Measurements from ENCODE around the gene KRT74. TPM values are rescaled to one million over a fixed set of nuclear protein-coding genes. Genes with fewer than 3 reads are reported as not detected.

The KRT74 gene
- total and polyA plus RNA-seq, 2 of the 8 experiments (the other 6 are each of a cell fraction or from before 2014, with no cell fraction given): not detected

DNA sequence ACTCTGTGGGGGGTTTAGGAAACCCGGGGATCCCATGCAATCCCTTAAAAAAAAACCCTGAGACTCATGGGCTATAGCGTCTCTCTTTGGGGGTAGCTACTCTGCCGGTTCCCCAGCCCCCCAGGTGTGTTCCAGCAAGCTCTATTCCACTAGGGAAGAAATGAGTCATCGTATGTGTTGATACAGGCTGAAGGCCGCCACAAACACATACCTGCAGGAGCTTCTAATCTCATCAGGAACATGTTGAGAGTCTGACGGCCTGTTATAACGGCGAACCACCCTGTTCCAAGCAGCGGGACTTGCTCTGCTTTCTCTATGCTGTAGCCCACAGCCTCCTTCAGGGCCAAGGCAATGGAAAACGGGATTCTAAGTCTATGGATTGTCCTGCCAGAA is 52.5 kb downstream of the KRT74 start:
- Histone ChIP-seq H3K9me3 (ENCODE audit: insufficient read depth in 2 of 2, low read depth in 1 of 2, low read length in 1 of 2) (no peaks in the 10 kb centered on the region; a peak in 1 of 4 replicates), H2BK15ac (ENCODE audit: low read length) (no peak overlapping the region), H4K5ac (ENCODE audit: insufficient read length, low read depth, low read length) (no peak overlapping the region), H2BK12ac (ENCODE audit: low read depth, low read length) (no peak overlapping the region), H3K36me3 (ENCODE audit: control insufficient read depth in 2 of 4, insufficient read depth in 4 of 4, low read length in 3 of 4) (no peaks in the 10 kb centered on the region), H3K79me2 (ENCODE audit: control insufficient read depth in 1 of 2, insufficient read depth in 2 of 2, low read length in 2 of 2) (no peaks in the 10 kb centered on the region), H3K56ac (replicated peaks; ENCODE audit: insufficient read length, low read depth, low read length) (no peak overlapping the region), H3K14ac (ENCODE audit: insufficient read length) (no peak overlapping the region), H3K27me3 (replicated peaks in 1 of 4; ENCODE audit: control insufficient read depth in 3 of 4, extremely low read depth in 1 of 4, insufficient read depth in 3 of 4, low read length in 3 of 4) (no peaks in the 10 kb centered on the region; a peak in 1 of 7 replicates), H2BK20ac (ENCODE audit: low read length) (no peak overlapping the region), H3K27ac (ENCODE audit: low read depth, low read length) (no peak overlapping the region), H3K23me2 (ENCODE audit: low read depth, low read length) (no peaks in the 10 kb centered on the region), H2AFZ (ENCODE audit: low read length) (no peak overlapping the region), H2BK120ac (replicated peaks; ENCODE audit: low read depth, low read length) (no peak overlapping the region), H4K20me1 (replicated peaks in 1 of 2; ENCODE audit: control insufficient read depth in 1 of 2, insufficient read depth in 2 of 2, low read length in 2 of 2) (no peaks in the 10 kb centered on the region), H2BK5ac (ENCODE audit: low read depth, low read length) (no peak overlapping the region), H3K4ac (replicated peaks; ENCODE audit: insufficient read length, low read depth, low read length) (no peak overlapping the region), H4K8ac (ENCODE audit: extremely low read depth, insufficient read depth, low read length) (no peak overlapping the region), H3K23ac (ENCODE audit: insufficient read length) (no peak overlapping the region), H3K18ac (ENCODE audit: extremely low read depth, low read length) (no peak overlapping the region), H3K79me1 (ENCODE audit: low read depth, low read length) (no peaks in the 10 kb centered on the region), H3K4me3 (ENCODE audit: extremely low read depth in 1 of 4, insufficient read depth in 2 of 4, low read depth in 3 of 4, low read length in 4 of 4) (no peak overlapping the region), H3K9ac (replicated peaks in 1 of 4; ENCODE audit: extremely low read depth in 1 of 4, low read depth in 3 of 4, low read length in 3 of 4) (no peak overlapping the region), H3K4me1 (replicated peaks in 1 of 4; ENCODE audit: control insufficient read depth in 3 of 4, insufficient read depth in 4 of 4, low read length in 3 of 4) (peaks cover 0 to 1% (median 0%) of the 10 kb centered on the region in 4 experiments; a peak in 1 of 7 replicates), H4K91ac (replicated peaks; ENCODE audit: insufficient read length, low read length) (no peak overlapping the region), H2AK5ac (ENCODE audit: low read depth, low read length) (no peak overlapping the region), H3K4me2 (ENCODE audit: insufficient read depth in 1 of 2, low read depth in 2 of 2, low read length in 2 of 2) (no peak overlapping the region)
- DNase-seq (ENCODE audit: low read depth in 1 of 2, low spot score in 2 of 2) (peak in 1 of 2 experiments; percentile 45), FAIRE-seq (no peak)
- ChIA-PET POLR2A (ENCODE audit: partially characterized antibody) (no interaction called here), CTCF (ENCODE audit: partially characterized antibody) (interaction anchor here (1.0 to 4.0 kb wide), 24 partner anchors 9 to 374 kb away, joined by 3 to 27 read pairs (median 4); partner anchors contain the start of gene KRT84)
- 88% methylated on average over 10 of the region's 10 CpGs; no CpG with 5 or more reads in 1 of the 2 experiments for WGBS, 2 experiments (ENCODE audit: extremely low coverage in 1 of 2, insufficient coverage in 1 of 2, insufficient read length in 1 of 2, insufficient replicate concordance in 2 of 2, low coverage in 1 of 2, low lambda C conversion rate in 2 of 2, missing lambda C conversion rate in 1 of 2)
- TF ChIP-seq CHD1 (IDR thresholded peaks at IDR 0.05; ENCODE audit: low read depth, low read length) (no peak), GABPA (IDR thresholded peaks at IDR 0.05; ENCODE audit: borderline replicate concordance, insufficient read depth, low read length) (no peak), FOSL1 (IDR thresholded peaks at IDR 0.05; ENCODE audit: insufficient read depth, low read depth, low read length) (no peak), MAFK (IDR thresholded peaks at IDR 0.05; ENCODE audit: low read depth, low read length) (peak; percentile 18; the same call in 1 of the 2 replicates)
